Activated B cell treated with CpG ODN at 0.5 μM for 24 hours (primary cell): Measurements from ENCODE around the gene OVCA2. TPM values are rescaled to one million over a fixed set of nuclear protein-coding genes. Genes with fewer than 3 reads are reported as not detected.
"Not testable (repeated sequence)": the region's sequence is repeated elsewhere in the genome, so short reads cannot be mapped to it uniquely, and the experiment has no call there.

Experiments used
- ATAC-seq: fragments of 200-7000 bp; cut with Tn5 transposase; one replicate; pipeline ENCODE4 v1.10.0; 2021; ENCODE audit warnings: low read depth, mild to moderate bottlenecking, moderate library complexity
- CTCF ChIA-PET: fragments of 350-600 bp; sonication (Branson Sonifier 250); formaldehyde crosslinking; loops from one replicate; lab custom pipeline; 2021; ENCODE audit warnings: antibody characterized with exemption; lab: Charles Lee
- POLR2A ChIA-PET: fragments of 350-600 bp; sonication (Branson Sonifier 250); formaldehyde crosslinking; loops from one replicate; lab custom pipeline; 2021; ENCODE audit warnings: antibody characterized with exemption; lab: Charles Lee
- DNase-seq: peaks from one replicate; pipeline ENCODE4 v3.0.0; 2022
- H3K27ac Mint-ChIP-seq: one replicate; pipeline ENCODE4 v1.8.0; 2020; ENCODE audit warnings: mixed read lengths
- H3K27me3 Mint-ChIP-seq: one replicate; pipeline ENCODE4 v1.8.0; 2021; ENCODE audit warnings: mixed read lengths
- H3K36me3 Mint-ChIP-seq: one replicate; pipeline ENCODE4 v1.8.0; 2021; ENCODE audit warnings: low read depth, mixed read lengths
- H3K4me1 Mint-ChIP-seq: one replicate; pipeline ENCODE4 v1.8.0; 2021; ENCODE audit warnings: mixed read lengths
- H3K4me3 Mint-ChIP-seq: one replicate; pipeline ENCODE4 v1.8.0; 2020; ENCODE audit warnings: mild to moderate bottlenecking, mixed read lengths
- H3K9me3 Mint-ChIP-seq: one replicate; pipeline ENCODE4 v1.8.0; 2020; ENCODE audit warnings: mixed read lengths
- CTCF ChIP-seq: fragments of 200-600 bp; IDR thresholded peaks from one replicate; pipeline ENCODE4 v1.8.0; 2022; ENCODE audit warnings: antibody characterized with exemption, mild to moderate bottlenecking
- intact Hi-C: fragments of 100-400 bp; cut with micrococcal nuclease; formaldehyde crosslinking; loops from one replicate; pipeline ENCODE4 v1.15.1; 2024
- total RNA-seq: library from RNA; stranded (reverse); gene quantifications from 2 replicates; pipeline ENCODE4 v1.2.3, GENCODE V29; 2022

The OVCA2 gene
- total RNA-seq, 1 donor from 2014 or later, result 29.4 TPM

GRCh38 chr17:2009737-2010136 is 32.1 kb upstream of the OVCA2 start:
- no peaks in the 10 kb centered on the region for H3K36me3 Mint-ChIP-seq
- POLR2A ChIA-PET, result no interaction called here
- CTCF ChIA-PET, result no interaction called here
- no peak for ATAC-seq
- no peaks in the 10 kb centered on the region for H3K4me1 Mint-ChIP-seq
- no peak overlapping the region for H3K27ac Mint-ChIP-seq
- H3K9me3 Mint-ChIP-seq, result no peaks in the 10 kb centered on the region
- H3K27me3 Mint-ChIP-seq, result peaks cover 20% of the 10 kb centered on the region
- no peak for DNase-seq
- intact Hi-C loops, result no loop called here
- no peak for TF ChIP-seq CTCF
- H3K4me3 Mint-ChIP-seq, result no peak overlapping the region

GRCh38 chr17:2011411-2012371 is 30.1 kb upstream of the OVCA2 start:
- Mint-ChIP-seq H3K4me1 (no peaks in the 10 kb centered on the region), H3K36me3 (no peaks in the 10 kb centered on the region), H3K9me3 (no peaks in the 10 kb centered on the region), H3K27ac (no peak overlapping the region), H3K4me3 (no peak overlapping the region), H3K27me3 (peaks cover 30% of the 10 kb centered on the region)
- intact Hi-C loops, result no loop called here
- no peak for TF ChIP-seq CTCF
- no peak for ATAC-seq
- CTCF ChIA-PET, result no interaction called here
- POLR2A ChIA-PET, result no interaction called here
- DNase-seq, result no peak

- no peak for DNase-seq
- ChIA-PET POLR2A (no interaction called here), CTCF (no interaction called here)
- Mint-ChIP-seq H3K4me3 (no peak overlapping the region), H3K4me1 (no peaks in the 10 kb centered on the region), H3K9me3 (no peaks in the 10 kb centered on the region), H3K27me3 (peaks cover 28% of the 10 kb centered on the region), H3K36me3 (no peaks in the 10 kb centered on the region), H3K27ac (no peak overlapping the region)
- intact Hi-C loops, result no loop called here
- no peak for TF ChIP-seq CTCF
- no peak for ATAC-seq
These were observed 29.3 kb upstream of the OVCA2 start for GRCh38 chr17:2012499-2012898.

GRCh38 chr17:2013220-2013993 is 28.4 kb upstream of the OVCA2 start:
- DNase-seq, H3K36me3 Mint-ChIP-seq, ATAC-seq, H3K27ac Mint-ChIP-seq, H3K4me3 Mint-ChIP-seq, POLR2A ChIA-PET, H3K9me3 Mint-ChIP-seq, H3K4me1 Mint-ChIP-seq, intact Hi-C loops, CTCF ChIA-PET: not testable (repeated sequence)
- peaks cover 36% of the 10 kb centered on the region for H3K27me3 Mint-ChIP-seq

GRCh38 chr17:2013994-2014317 is 27.9 kb upstream of the OVCA2 start:
- DNase-seq, result no peak
- intact Hi-C loops, result no loop called here
- Mint-ChIP-seq H3K4me1 (no peaks in the 10 kb centered on the region), H3K27me3 (peaks cover 35% of the 10 kb centered on the region), H3K4me3 (no peak overlapping the region), H3K36me3 (no peaks in the 10 kb centered on the region), H3K27ac (no peak overlapping the region), H3K9me3 (no peaks in the 10 kb centered on the region)
- TF ChIP-seq CTCF, result no peak
- POLR2A ChIA-PET, result no interaction called here
- no peak for ATAC-seq
- CTCF ChIA-PET, result no interaction called here
